Mesenchymal stem cell (in vitro differentiated cells and primary cell): Measurements from ENCODE around the gene RNF222.

Experiments used
- DNase-seq: peaks from one replicate; pipeline ENCODE4 v3.0.0-alpha.2; 2013
- H2AFZ ChIP-seq: one replicate; pipeline ENCODE4 v1.6.1; 2013; ENCODE audit warnings: low read depth, mild to moderate bottlenecking, control low read depth, inconsistent platforms, low read length, moderate library complexity
- H2AK5ac ChIP-seq: 2 replicates; pipeline ENCODE4 v1.6.1; 2013; ENCODE audit warnings: low read length, moderate library complexity, mild to moderate bottlenecking, inconsistent platforms; ENCODE audit not compliant: severe bottlenecking
- H2BK120ac ChIP-seq: one replicate; pipeline ENCODE4 v1.6.1; 2013; ENCODE audit warnings: low read depth, mild to moderate bottlenecking, inconsistent platforms, low read length, moderate library complexity
- H2BK12ac ChIP-seq, 2 experiments: one replicate each; pipeline ENCODE4 v1.6.1; 2013; ENCODE audit warnings: inconsistent platforms in 2 of 2, low read length in 2 of 2, mild to moderate bottlenecking in 2 of 2, moderate library complexity in 2 of 2, control low read depth in 1 of 2
- H2BK15ac ChIP-seq: one replicate; pipeline ENCODE4 v1.6.1; 2013; ENCODE audit warnings: mild to moderate bottlenecking, low read depth, inconsistent platforms; ENCODE audit not compliant: poor library complexity, severe bottlenecking
- H2BK5ac ChIP-seq: 2 replicates; pipeline ENCODE4 v1.6.1; 2013; ENCODE audit warnings: low read depth, mild to moderate bottlenecking, low read length, control low read depth, inconsistent platforms; ENCODE audit not compliant: poor library complexity, severe bottlenecking
- H3K14ac ChIP-seq, 2 experiments: one replicate each; pipeline ENCODE4 v1.6.1; 2013; ENCODE audit warnings: inconsistent platforms in 2 of 2, low read length in 2 of 2, control low read depth in 1 of 2, mild to moderate bottlenecking in 1 of 2, moderate library complexity in 1 of 2
- H3K18ac ChIP-seq, 2 experiments: one replicate each; pipeline ENCODE4 v1.6.1; 2013; ENCODE audit warnings: inconsistent platforms in 2 of 2, low read length in 2 of 2, control low read depth in 1 of 2, low read depth in 1 of 2, mild to moderate bottlenecking in 1 of 2
- H3K23ac ChIP-seq, 2 experiments: one replicate each; pipeline ENCODE4 v1.6.1; 2013; ENCODE audit warnings: inconsistent platforms in 2 of 2, low read length in 2 of 2, mild to moderate bottlenecking in 2 of 2, moderate library complexity in 2 of 2, control low read depth in 1 of 2
- H3K27ac ChIP-seq: 2 replicates; pipeline ENCODE4 v1.5.1; 2013; ENCODE audit warnings: mild to moderate bottlenecking, moderate library complexity, low read length, control low read depth, inconsistent platforms; ENCODE audit not compliant: poor library complexity, severe bottlenecking
- H3K27me3 ChIP-seq, 2 experiments: 2 replicates each; pipeline versions ENCODE4 v1.6.1 to v1.7.0; 2013; ENCODE audit warnings: low read length in 2 of 2, mild to moderate bottlenecking in 2 of 2, moderate library complexity in 2 of 2, control low read depth in 1 of 2, inconsistent platforms in 1 of 2; ENCODE audit not compliant: control insufficient read depth in 1 of 2, insufficient read depth in 1 of 2
- H3K36me3 ChIP-seq, 2 experiments: 2 replicates each; pipeline versions ENCODE4 v1.6.1 to v1.7.0; 2013; ENCODE audit warnings: low read length in 2 of 2, control low read depth in 1 of 2, inconsistent platforms in 1 of 2, low read depth in 1 of 2, mild to moderate bottlenecking in 1 of 2; ENCODE audit not compliant: insufficient read depth in 2 of 2, control insufficient read depth in 1 of 2
- H3K4ac ChIP-seq, 2 experiments: one replicate each; pipeline ENCODE4 v1.6.1; 2013; ENCODE audit warnings: inconsistent platforms in 2 of 2, low read length in 2 of 2, mild to moderate bottlenecking in 2 of 2, moderate library complexity in 2 of 2, control low read depth in 1 of 2, low read depth in 1 of 2
- H3K4me1 ChIP-seq: 2 replicates; pipeline ENCODE4 v1.6.1; 2013; ENCODE audit warnings: low read depth, low read length, control low read depth; ENCODE audit not compliant: control insufficient read depth, insufficient read depth
- H3K4me2 ChIP-seq: 2 replicates; pipeline ENCODE4 v1.6.1; 2013; ENCODE audit warnings: low read length, mild to moderate bottlenecking, inconsistent platforms; ENCODE audit not compliant: poor library complexity, severe bottlenecking
- H3K4me3 ChIP-seq, 2 experiments: 2 replicates each; pipeline versions ENCODE4 v1.5.1 to v1.7.0; 2013; ENCODE audit warnings: low read length in 2 of 2, mild to moderate bottlenecking in 2 of 2, control low read depth in 1 of 2, low read depth in 1 of 2; ENCODE audit not compliant: insufficient read depth in 1 of 2
- H3K79me1 ChIP-seq: replicated peaks from 2 replicates; pipeline ENCODE4 v1.6.1; 2013; ENCODE audit warnings: mild to moderate bottlenecking, control low read depth, low read length, inconsistent platforms; ENCODE audit not compliant: poor library complexity, severe bottlenecking
- H3K9ac ChIP-seq: 2 replicates; pipeline ENCODE4 v1.7.0; 2013; ENCODE audit warnings: mild to moderate bottlenecking, low read length, moderate library complexity
- H3K9me3 ChIP-seq: 2 replicates; pipeline ENCODE4 v1.7.0; 2013; ENCODE audit warnings: mild to moderate bottlenecking, low read length; ENCODE audit not compliant: control insufficient read depth
- H4K8ac ChIP-seq: one replicate; pipeline ENCODE4 v1.6.1; 2013; ENCODE audit warnings: inconsistent platforms, mild to moderate bottlenecking, low read length, moderate library complexity
- H4K91ac ChIP-seq: one replicate; pipeline ENCODE4 v1.6.1; 2013; ENCODE audit warnings: mild to moderate bottlenecking, low read length, inconsistent platforms
- whole genome bisulfite sequencing: methylation state at CpG from one replicate; pipeline ENCODE4 v1.1.7; 2013; ENCODE audit warnings: mixed read lengths; 5-methylcytosine and 5-hydroxymethylcytosine counted together

The RNF222 gene

GRCh38 chr17:8371786-8372185, 25.8 kb downstream of the RNF222 start:
- Histone ChIP-seq H3K79me1 (peaks cover 11% of the 10 kb centered on the region), H3K9me3 (no peaks in the 10 kb centered on the region), H2BK120ac (no peak overlapping the region), H2BK5ac (no peak overlapping the region), H3K14ac (no peak overlapping the region), H3K27me3 (no peaks in the 10 kb centered on the region), H2BK15ac (no peak overlapping the region), H3K4ac (no peak overlapping the region), H3K36me3 (peaks cover 15 to 38% of the 10 kb centered on the region in 2 experiments), H2BK12ac (no peak overlapping the region), H3K23ac (no peak overlapping the region), H3K4me1 (peaks cover 9% of the 10 kb centered on the region), H3K27ac (peak overlapping the region; percentile 30), H3K4me3 (no peak overlapping the region), H2AFZ (no peak overlapping the region), H4K91ac (no peak overlapping the region), H3K18ac (no peak overlapping the region), H3K4me2 (peak overlapping the region; percentile 10), H3K9ac (no peak overlapping the region), H2AK5ac (no peak overlapping the region), H4K8ac (no peak overlapping the region)
- 51% methylated on average over 4 of the region's 4 CpGs for WGBS
- no peak for DNase-seq

- H3K14ac ChIP-seq, result no peak overlapping the region
- H2AFZ ChIP-seq, result no peak overlapping the region
- H3K27ac ChIP-seq, result no peak overlapping the region
- no peaks in the 10 kb centered on the region for H3K9me3 ChIP-seq
- H3K23ac ChIP-seq, result no peak overlapping the region
- H4K91ac ChIP-seq, result no peak overlapping the region
- no peak overlapping the region for H2AK5ac ChIP-seq
- H3K4me2 ChIP-seq, result no peak overlapping the region
- H3K4me3 ChIP-seq, result no peak overlapping the region
- H3K4me1 ChIP-seq, result peaks cover 12% of the 10 kb centered on the region
- no peak overlapping the region for H2BK5ac ChIP-seq
- H2BK15ac ChIP-seq, result no peak overlapping the region
- H3K36me3 ChIP-seq, result peaks cover 13 to 36% of the 10 kb centered on the region in 2 experiments
- H3K4ac ChIP-seq, result no peak overlapping the region
- H3K9ac ChIP-seq, result no peak overlapping the region
- H2BK12ac ChIP-seq, result no peak overlapping the region
- no peak overlapping the region for H3K18ac ChIP-seq
- peaks cover 4% of the 10 kb centered on the region for H3K79me1 ChIP-seq
- H2BK120ac ChIP-seq, result no peak overlapping the region
- no peak for DNase-seq
- H4K8ac ChIP-seq, result no peak overlapping the region
- 97% methylated on average over 8 of the region's 8 CpGs for WGBS
- H3K27me3 ChIP-seq, result no peaks in the 10 kb centered on the region
Measured at GRCh38 chr17:8369944-8370343, 27.7 kb downstream of the RNF222 start.

GRCh38 chr17:8368193-8368592, 29.4 kb downstream of the RNF222 start:
- WGBS, result 91% methylated on average over 3 of the region's 3 CpGs
- no peaks in the 10 kb centered on the region for H3K27me3 ChIP-seq
- H4K8ac ChIP-seq, result no peak overlapping the region
- H2BK5ac ChIP-seq, result no peak overlapping the region
- no peak overlapping the region for H2BK12ac ChIP-seq
- no peak overlapping the region for H2AK5ac ChIP-seq
- no peak overlapping the region for H4K91ac ChIP-seq
- H3K4me3 ChIP-seq, result no peak overlapping the region
- H3K4me2 ChIP-seq, result no peak overlapping the region
- no peak overlapping the region for H3K27ac ChIP-seq
- H3K9ac ChIP-seq, result no peak overlapping the region
- H3K4me1 ChIP-seq, result peaks cover 12% of the 10 kb centered on the region
- peaks cover 7% of the 10 kb centered on the region for H3K79me1 ChIP-seq
- no peak overlapping the region for H3K18ac ChIP-seq
- peaks cover 16 to 41% of the 10 kb centered on the region in 2 experiments for H3K36me3 ChIP-seq
- no peak for DNase-seq
- no peak overlapping the region for H3K14ac ChIP-seq
- no peak overlapping the region for H2BK120ac ChIP-seq
- H2BK15ac ChIP-seq, result no peak overlapping the region
- H3K9me3 ChIP-seq, result no peaks in the 10 kb centered on the region
- H3K4ac ChIP-seq, result no peak overlapping the region
- no peak overlapping the region for H2AFZ ChIP-seq
- H3K23ac ChIP-seq, result no peak overlapping the region

- Histone ChIP-seq H4K8ac (no peak overlapping the region), H3K23ac (no peak overlapping the region), H3K36me3 (peaks cover 16 to 30% of the 10 kb centered on the region in 2 experiments), H3K4me3 (no peak overlapping the region), H4K91ac (no peak overlapping the region), H2BK120ac (no peak overlapping the region), H2AFZ (no peak overlapping the region), H2BK15ac (no peak overlapping the region), H3K79me1 (peaks cover 3% of the 10 kb centered on the region), H3K9ac (no peak overlapping the region), H3K27me3 (no peaks in the 10 kb centered on the region), H2AK5ac (no peak overlapping the region), H2BK12ac (no peak overlapping the region), H3K9me3 (no peaks in the 10 kb centered on the region), H3K4me1 (peaks cover 15% of the 10 kb centered on the region), H3K27ac (peak overlapping the region; percentile 81), H2BK5ac (no peak overlapping the region), H3K18ac (no peak overlapping the region), H3K4me2 (no peak overlapping the region), H3K4ac (no peak overlapping the region), H3K14ac (no peak overlapping the region)
- 14% methylated on average over 1 of the region's 2 CpGs for WGBS
- peak; percentile 83 for DNase-seq
Measured at GRCh38 chr17:8366231-8366630, 31.4 kb downstream of the RNF222 start.
